Anterior cingulate cortex (tissue), 58 donors: ENCODE data around the gene SLITRK4.

Source experiments
- DNase-seq, 58 donors: peaks; one replicate each; lab custom pipeline; 2025; lab: John Stamatoyannopoulos, UW

Gene SLITRK4

GRCh38 chrX:143580266-143580665 is 55.6 kb downstream of the SLITRK4 start:
- no peak for DNase-seq
